NCI-H128 (cell line): ENCODE data around the gene RPS5.
"Not testable (repeated sequence)": the region's sequence is repeated elsewhere in the genome, so short reads cannot be mapped to it uniquely, and the experiment has no call there.

Source experiments
- DNase-seq: peaks from one replicate; lab custom pipeline; 2025; ENCODE audit not compliant: unreplicated experiment; lab: John Stamatoyannopoulos, UW

Gene RPS5

GRCh38 chr19:58356766-58357480 is 30.1 kb upstream of the RPS5 start:
- no peak for DNase-seq

GRCh38 chr19:58357481-58358145 is 29.5 kb upstream of the RPS5 start:
- DNase-seq = no peak

DNA sequence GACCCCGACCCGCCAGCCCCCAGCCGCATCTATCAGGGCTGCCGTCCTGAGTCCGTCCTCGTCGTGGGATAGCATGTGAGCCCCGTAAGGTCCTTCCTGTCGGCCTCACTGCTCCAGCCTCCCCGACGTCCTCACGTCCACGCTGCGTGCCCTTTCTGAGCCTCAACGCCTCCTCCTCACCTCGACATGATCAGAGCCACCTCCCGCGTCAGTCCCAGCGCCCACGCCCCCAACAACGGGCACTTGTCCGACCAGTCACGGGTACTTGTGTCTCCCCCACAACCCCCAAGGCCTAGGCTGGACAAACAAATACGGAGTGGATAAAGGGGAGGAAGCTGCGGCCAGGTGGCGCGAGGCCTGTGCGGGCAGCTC is 25.2 kb upstream of the RPS5 start:
- DNase-seq = no peak

- peak; percentile 92 for DNase-seq
Measured at GRCh38 chr19:58362272-58362994, 24.6 kb upstream of the RPS5 start, which contains the start of gene ZNF497. Gene ZNF497, minus strand, starts transcription at chr19:58362751. Its CDS starts 5,116 bp downstream, at chr19:58357635.

GRCh38 chr19:58364146-58364545 is 22.9 kb upstream of the RPS5 start:
- DNase-seq = no peak

DNA sequence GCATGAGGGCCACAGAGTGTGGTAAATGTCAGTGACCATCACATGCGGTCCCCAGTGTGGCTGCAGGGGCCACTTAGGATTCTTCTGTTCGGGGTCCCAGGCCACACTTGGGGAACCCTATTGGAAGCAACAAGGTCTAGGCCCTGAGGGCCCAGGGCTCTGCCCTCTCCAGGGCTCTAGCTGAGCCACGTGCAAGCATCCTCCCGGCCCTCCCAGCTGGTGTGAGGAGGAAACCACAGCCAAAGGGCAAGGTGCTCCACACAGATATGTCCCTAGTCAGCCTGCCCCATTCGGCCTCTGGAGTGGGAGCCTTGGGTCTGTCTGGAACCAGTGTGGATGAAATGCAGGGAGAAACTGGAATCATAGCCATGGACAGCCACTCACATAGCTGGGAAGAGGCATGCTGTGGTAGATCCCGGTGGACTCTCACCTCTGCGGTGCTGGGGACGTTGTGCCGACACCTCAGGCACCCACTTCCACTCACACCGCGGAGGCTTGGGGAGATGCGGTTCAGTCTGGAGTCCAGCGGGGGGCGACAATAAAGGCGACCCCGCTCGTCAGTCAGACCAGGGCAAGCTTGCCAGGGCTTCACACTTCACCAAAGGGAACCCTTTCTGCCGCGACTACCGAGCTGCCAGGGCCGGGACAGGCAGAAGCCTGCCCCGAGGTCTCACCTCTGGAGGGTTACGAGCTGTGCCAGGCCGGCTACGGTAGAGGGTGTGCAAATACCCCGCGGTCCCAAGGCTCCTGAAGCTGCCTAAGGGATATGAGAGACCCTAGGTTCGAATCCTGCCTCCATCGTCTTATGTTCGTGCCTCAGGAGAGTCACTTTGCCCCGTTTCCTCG is 20.3 kb upstream of the RPS5 start:
- no peak for DNase-seq

- no peak for DNase-seq
Measured at GRCh38 chr19:58367698-58368454, 19.2 kb upstream of the RPS5 start.

DNA sequence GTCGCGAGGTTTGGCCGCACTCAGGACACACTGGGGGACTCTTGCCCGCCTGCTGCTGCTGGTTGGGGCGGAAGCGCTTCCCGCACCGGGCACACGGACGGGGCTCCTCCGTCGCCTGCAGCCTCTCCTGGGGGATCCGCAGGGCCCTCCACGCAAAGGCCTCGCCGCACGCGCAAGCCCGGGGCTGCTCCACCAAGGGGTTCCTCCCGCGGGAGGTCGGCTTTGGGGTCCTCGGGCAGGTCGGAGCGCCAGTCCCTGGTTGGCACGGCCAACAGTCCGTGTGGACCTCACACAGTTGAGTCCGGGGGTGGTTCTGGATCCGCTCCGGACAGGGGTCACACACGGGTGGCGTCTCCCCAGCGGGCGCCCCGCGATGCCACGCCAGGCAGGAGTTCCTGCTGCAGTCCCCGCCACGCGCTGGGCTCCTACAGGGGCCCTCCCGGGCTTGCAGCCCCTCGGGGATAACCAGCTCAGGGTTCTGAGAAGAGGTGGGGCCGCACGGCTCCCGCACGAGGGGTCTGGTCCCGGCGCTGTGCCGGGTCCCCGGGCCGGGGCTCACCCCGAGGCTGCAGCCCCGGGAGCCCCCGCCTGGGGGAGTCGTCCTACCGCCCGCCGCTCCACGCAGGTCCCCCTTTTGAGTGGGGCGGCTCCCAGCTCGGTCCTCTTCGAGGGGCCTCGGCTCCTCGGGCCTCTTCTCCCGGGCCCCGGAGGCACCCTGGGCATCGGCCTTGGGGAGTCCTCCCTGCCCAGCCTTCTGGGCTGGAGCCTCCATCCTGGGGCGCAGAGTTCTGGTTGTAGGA is 18.3 kb upstream of the RPS5 start:
- no peak for DNase-seq

DNA sequence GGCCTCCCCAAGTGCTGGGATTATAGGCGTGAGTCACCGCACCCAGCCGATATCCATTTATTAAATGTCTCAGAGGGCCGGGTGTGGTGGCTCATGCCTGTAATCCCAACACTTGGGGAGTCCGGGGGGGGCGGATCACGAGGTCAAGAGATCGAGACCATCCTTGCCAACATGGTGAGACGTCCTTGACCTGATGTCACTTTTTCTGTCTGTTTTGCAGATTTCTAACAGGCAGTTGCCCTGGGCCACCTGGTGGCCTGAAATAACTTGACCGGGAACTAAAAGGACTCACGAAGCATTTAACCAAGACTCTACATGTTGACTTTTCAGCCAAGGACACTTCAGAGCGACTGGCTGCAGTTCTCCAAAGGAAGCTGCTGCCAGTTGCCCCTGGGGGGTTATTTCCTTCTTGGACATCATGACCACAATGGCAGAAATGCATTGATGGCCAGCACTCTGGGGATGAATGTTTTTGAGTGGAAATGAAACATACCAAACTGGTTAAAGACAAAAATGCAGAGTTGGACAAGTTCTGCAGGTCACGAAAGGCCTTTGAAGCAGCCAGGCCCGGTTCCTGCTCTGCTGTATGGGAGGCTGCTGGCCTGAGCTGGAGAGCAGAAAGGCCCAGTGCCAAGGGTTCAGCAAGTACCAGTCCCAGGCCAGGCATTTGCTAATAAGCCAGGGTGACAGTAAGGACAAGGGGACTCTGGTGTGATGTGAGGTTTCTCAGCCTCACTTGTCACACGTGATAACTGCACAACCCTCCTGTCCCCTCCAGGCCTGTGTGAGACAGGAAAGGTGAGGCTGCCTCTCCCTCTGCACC is 14.5 kb upstream of the RPS5 start:
- no peak for DNase-seq

DNA sequence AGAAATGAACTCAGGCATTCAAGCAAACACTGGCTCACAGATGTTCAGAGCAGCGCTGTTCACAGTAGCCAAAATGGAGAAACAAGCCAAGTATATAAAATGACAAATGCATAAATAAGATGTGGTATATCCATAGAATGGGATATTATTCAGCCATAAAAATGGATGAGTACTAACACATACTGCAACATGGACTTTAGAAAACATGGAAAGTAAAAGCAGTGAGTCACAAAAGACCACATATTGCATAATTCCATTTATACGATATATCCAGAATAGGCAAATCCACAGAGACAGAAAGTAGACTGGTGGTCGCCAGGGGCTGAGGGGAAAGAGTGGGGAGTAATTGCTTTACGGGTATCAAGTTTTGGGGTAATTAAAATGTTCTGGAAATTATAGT is 12.9 kb upstream of the RPS5 start:
- DNase-seq = no peak

DNA sequence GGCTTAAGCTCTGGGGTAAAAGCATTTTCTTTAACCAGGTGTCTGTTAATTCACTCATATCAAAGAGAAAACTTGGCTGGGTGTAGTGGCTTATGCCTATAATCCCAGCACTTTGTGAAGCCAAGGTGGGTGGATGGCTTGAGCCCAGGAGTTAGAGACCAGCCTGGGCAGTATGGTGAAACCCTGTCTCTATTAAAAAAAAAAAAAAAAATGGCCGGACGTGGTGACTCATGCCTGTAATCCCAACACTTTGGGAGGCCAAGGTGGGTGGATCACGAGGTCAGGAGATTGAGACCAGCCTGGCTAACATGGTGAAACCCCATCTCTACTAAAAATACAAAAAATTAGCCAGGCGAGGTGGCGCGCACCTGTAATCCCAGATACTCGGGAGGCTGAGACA is 10.3 kb upstream of the RPS5 start:
- not testable (repeated sequence) for DNase-seq

- no peak for DNase-seq
Measured at GRCh38 chr19:58379246-58379645, 7.8 kb upstream of the RPS5 start.

- no peak for DNase-seq
Measured at GRCh38 chr19:58380037-58380661, 6.9 kb upstream of the RPS5 start.

- peak; percentile 100 for DNase-seq
Measured at GRCh38 chr19:58380662-58381459, 6.2 kb upstream of the RPS5 start, which contains the start of gene ZNF837. Gene ZNF837, minus strand, starts transcription at chr19:58381030. Its CDS starts 11,698 bp downstream, at chr19:58369332.

- DNase-seq = no peak
Measured at GRCh38 chr19:58381460-58382212, 5.4 kb upstream of the RPS5 start.

GRCh38 chr19:58382997-58383603 is 4.0 kb upstream of the RPS5 start:
- no peak for DNase-seq
